Central memory CD8-positive, alpha-beta T cell (primary cell): ENCODE results near the gene GIGYF2.

Source experiments
- ATAC-seq: fragments of 150-1000 bp; cut with Tn5 transposase; replicated peaks from 2 replicates; pipeline ENCODE4 v1.10.0; 2022; ENCODE audit warnings: mild to moderate bottlenecking, moderate FRiP score, moderate number of reproducible peaks; ENCODE audit not compliant: poor library complexity, severe bottlenecking; ENCODE audit errors: extremely low read depth
- DNase-seq, 2 donors: peaks; one replicate each; pipeline ENCODE4 v3.0.0; 2021; ENCODE audit warnings: low spot score in 2 of 2
- H3K27ac Mint-ChIP-seq: one replicate; pipeline ENCODE4 v1.8.0; 2022; ENCODE audit warnings: low read depth, mild to moderate bottlenecking, moderate library complexity, mixed read lengths
- H3K27me3 Mint-ChIP-seq: one replicate; pipeline ENCODE4 v1.8.0; 2022; ENCODE audit warnings: mixed read lengths
- H3K36me3 Mint-ChIP-seq: one replicate; pipeline ENCODE4 v1.8.0; 2022; ENCODE audit warnings: mild to moderate bottlenecking, moderate library complexity, mixed read lengths; ENCODE audit not compliant: insufficient read depth
- H3K4me1 Mint-ChIP-seq: one replicate; pipeline ENCODE4 v1.8.0; 2022; ENCODE audit warnings: mixed read lengths
- H3K4me3 Mint-ChIP-seq: one replicate; pipeline ENCODE4 v1.8.0; 2022; ENCODE audit warnings: mild to moderate bottlenecking, moderate library complexity, mixed read lengths
- H3K9me3 Mint-ChIP-seq: one replicate; pipeline ENCODE4 v1.8.0; 2022; ENCODE audit warnings: mixed read lengths

Gene GIGYF2

GRCh38 chr2:232893834-232894233, 196.7 kb downstream of the GIGYF2 start:
- Mint-ChIP-seq H3K36me3 (no peaks in the 10 kb centered on the region), H3K4me1 (no peaks in the 10 kb centered on the region), H3K27ac (no peak overlapping the region), H3K4me3 (no peak overlapping the region), H3K9me3 (no peaks in the 10 kb centered on the region), H3K27me3 (peaks cover 35% of the 10 kb centered on the region)
- DNase-seq (no peak), ATAC-seq (no peak)

- H3K27me3 Mint-ChIP-seq = peaks cover 35% of the 10 kb centered on the region
- no peak overlapping the region for H3K4me3 Mint-ChIP-seq
- H3K4me1 Mint-ChIP-seq = no peaks in the 10 kb centered on the region
- DNase-seq (no peak), ATAC-seq (no peak)
- H3K36me3 Mint-ChIP-seq = no peaks in the 10 kb centered on the region
- H3K9me3 Mint-ChIP-seq = no peaks in the 10 kb centered on the region
- H3K27ac Mint-ChIP-seq = no peak overlapping the region
These were observed 197.1 kb downstream of the GIGYF2 start for GRCh38 chr2:232894251-232894650.

- ATAC-seq = no peak
- Mint-ChIP-seq H3K9me3 (no peaks in the 10 kb centered on the region), H3K27ac (no peak overlapping the region), H3K36me3 (no peaks in the 10 kb centered on the region), H3K4me1 (no peaks in the 10 kb centered on the region), H3K4me3 (no peak overlapping the region), H3K27me3 (peaks cover 35% of the 10 kb centered on the region)
- DNase-seq = no peak
These were observed 197.6 kb downstream of the GIGYF2 start for GRCh38 chr2:232894746-232895145.

- ATAC-seq (no peak), DNase-seq (no peak)
- Mint-ChIP-seq H3K9me3 (no peaks in the 10 kb centered on the region), H3K27ac (no peak overlapping the region), H3K4me3 (no peak overlapping the region), H3K4me1 (no peaks in the 10 kb centered on the region), H3K27me3 (peaks cover 22% of the 10 kb centered on the region), H3K36me3 (no peaks in the 10 kb centered on the region)
These were observed 199.0 kb downstream of the GIGYF2 start for GRCh38 chr2:232896111-232896510.

GRCh38 chr2:232896720-232897597, 199.8 kb downstream of the GIGYF2 start:
- DNase-seq (no peak), ATAC-seq (no peak)
- H3K9me3 Mint-ChIP-seq = no peaks in the 10 kb centered on the region
- H3K4me1 Mint-ChIP-seq = no peaks in the 10 kb centered on the region
- no peak overlapping the region for H3K27ac Mint-ChIP-seq
- H3K36me3 Mint-ChIP-seq = no peaks in the 10 kb centered on the region
- H3K4me3 Mint-ChIP-seq = no peak overlapping the region
- H3K27me3 Mint-ChIP-seq = peaks cover 14% of the 10 kb centered on the region

- Mint-ChIP-seq H3K27ac (no peak overlapping the region), H3K4me1 (no peaks in the 10 kb centered on the region), H3K4me3 (no peak overlapping the region), H3K9me3 (no peaks in the 10 kb centered on the region), H3K27me3 (peaks cover 5% of the 10 kb centered on the region), H3K36me3 (no peaks in the 10 kb centered on the region)
- DNase-seq = no peak
- ATAC-seq = no peak
These were observed 200.7 kb downstream of the GIGYF2 start for GRCh38 chr2:232897598-232898408.

- no peaks in the 10 kb centered on the region for H3K27me3 Mint-ChIP-seq
- DNase-seq (no peak), ATAC-seq (no peak)
- H3K9me3 Mint-ChIP-seq = no peaks in the 10 kb centered on the region
- H3K27ac Mint-ChIP-seq = no peak overlapping the region
- H3K4me3 Mint-ChIP-seq = no peak overlapping the region
- no peaks in the 10 kb centered on the region for H3K4me1 Mint-ChIP-seq
- H3K36me3 Mint-ChIP-seq = no peaks in the 10 kb centered on the region
These were observed 201.7 kb downstream of the GIGYF2 start for GRCh38 chr2:232898592-232899543.

GRCh38 chr2:232900811-232901735, 203.9 kb downstream of the GIGYF2 start:
- Mint-ChIP-seq H3K9me3 (no peaks in the 10 kb centered on the region), H3K27me3 (no peaks in the 10 kb centered on the region), H3K27ac (no peak overlapping the region), H3K4me1 (no peaks in the 10 kb centered on the region), H3K4me3 (no peak overlapping the region), H3K36me3 (no peaks in the 10 kb centered on the region)
- ATAC-seq (no peak), DNase-seq (no peak)

- H3K27me3 Mint-ChIP-seq = no peaks in the 10 kb centered on the region
- H3K36me3 Mint-ChIP-seq = no peaks in the 10 kb centered on the region
- no peak overlapping the region for H3K27ac Mint-ChIP-seq
- no peaks in the 10 kb centered on the region for H3K4me1 Mint-ChIP-seq
- ATAC-seq = no peak
- H3K4me3 Mint-ChIP-seq = no peak overlapping the region
- no peaks in the 10 kb centered on the region for H3K9me3 Mint-ChIP-seq
- no peak for DNase-seq
These were observed 204.8 kb downstream of the GIGYF2 start for GRCh38 chr2:232901736-232902578.

- Mint-ChIP-seq H3K4me1 (no peaks in the 10 kb centered on the region), H3K9me3 (no peaks in the 10 kb centered on the region), H3K36me3 (no peaks in the 10 kb centered on the region), H3K27me3 (peaks cover 5% of the 10 kb centered on the region), H3K4me3 (no peak overlapping the region), H3K27ac (no peak overlapping the region)
- ATAC-seq (no peak), DNase-seq (no peak)
These were observed 206.9 kb downstream of the GIGYF2 start for GRCh38 chr2:232903989-232904388.
